Measurements from ENCODE around the gene HAO2. TPM values are rescaled to one million over a fixed set of nuclear protein-coding genes. Genes with fewer than 3 reads are reported as not detected.

Gene HAO2
- total RNA-seq, 1 donor from 2014 or later = not detected

- Mint-ChIP-seq H3K27ac (no peak overlapping the region), H3K4me3 (ENCODE audit: low read depth) (no peak overlapping the region), H3K9me3 (ENCODE audit: low read depth) (no peaks in the 10 kb centered on the region), H3K36me3 (ENCODE audit: insufficient read depth) (no peaks in the 10 kb centered on the region), H3K27me3 (no peaks in the 10 kb centered on the region), H3K4me1 (ENCODE audit: low read depth) (no peaks in the 10 kb centered on the region)
- no peak for DNase-seq (ENCODE audit: low spot score, unreplicated experiment)
- TF ChIP-seq CTCF (IDR thresholded peaks at IDR 0.05; ENCODE audit: unreplicated experiment) = no peak
Measured at GRCh38 chr1:119380304-119380703, 11.7 kb downstream of the HAO2 start.

DNA sequence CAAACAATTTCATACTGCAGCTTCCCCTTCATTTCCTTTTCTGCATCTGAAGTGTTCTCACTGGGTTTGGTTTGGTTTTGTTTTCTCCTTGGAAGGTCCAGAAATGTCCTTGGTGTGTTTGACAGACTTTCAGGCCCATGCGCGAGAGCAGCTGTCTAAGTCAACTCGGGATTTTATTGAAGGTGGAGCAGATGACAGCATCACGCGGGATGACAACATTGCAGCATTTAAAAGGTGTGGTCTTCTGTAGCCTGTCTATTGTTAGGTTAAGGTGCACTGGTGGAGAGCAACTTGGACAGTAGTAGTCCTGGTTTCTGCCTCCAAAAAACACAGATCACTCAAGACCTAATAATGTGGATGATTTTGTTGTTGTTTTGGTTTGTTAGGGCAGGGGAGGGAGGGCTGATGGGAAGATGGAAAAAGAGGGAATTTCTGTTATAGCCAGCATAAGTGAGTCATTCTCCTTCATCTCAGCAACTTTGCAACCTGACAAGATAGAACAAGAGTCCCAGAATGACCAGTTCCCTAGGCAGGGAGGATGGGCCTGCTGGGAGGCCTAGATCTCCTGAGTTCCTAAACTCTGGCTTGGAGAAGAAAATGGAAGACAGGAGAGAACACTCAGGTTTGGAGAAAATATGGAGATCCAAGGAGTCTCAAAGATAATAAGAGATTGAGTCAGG, 12.5 kb downstream of the HAO2 start:
- no peaks in the 10 kb centered on the region for H3K4me1 Mint-ChIP-seq (ENCODE audit: low read depth)
- no peaks in the 10 kb centered on the region for H3K36me3 Mint-ChIP-seq (ENCODE audit: insufficient read depth)
- H3K27me3 Mint-ChIP-seq = no peaks in the 10 kb centered on the region

DNA sequence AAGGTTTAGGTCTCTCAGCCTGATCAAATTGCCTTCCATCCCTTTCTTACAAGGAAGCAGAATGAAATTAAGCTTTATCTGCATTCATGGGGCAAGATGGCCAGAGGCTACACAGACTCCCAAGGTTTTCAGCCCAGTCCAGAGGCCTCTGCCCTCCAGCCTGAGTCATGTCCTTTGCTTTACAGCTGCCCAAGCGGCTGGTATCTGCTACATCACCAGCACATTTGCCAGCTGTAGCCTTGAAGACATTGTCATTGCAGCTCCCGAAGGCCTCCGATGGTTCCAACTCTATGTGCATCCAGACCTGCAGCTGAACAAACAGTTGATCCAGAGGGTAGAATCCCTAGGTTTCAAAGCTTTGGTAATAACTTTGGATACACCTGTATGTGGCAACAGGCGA, 16.0 kb downstream of the HAO2 start:
- Mint-ChIP-seq H3K27me3 (no peaks in the 10 kb centered on the region), H3K4me1 (ENCODE audit: low read depth) (peaks cover 13% of the 10 kb centered on the region), H3K9me3 (ENCODE audit: low read depth) (no peaks in the 10 kb centered on the region), H3K4me3 (ENCODE audit: low read depth) (no peak overlapping the region), H3K36me3 (ENCODE audit: insufficient read depth) (no peaks in the 10 kb centered on the region), H3K27ac (no peak overlapping the region)
- TF ChIP-seq CTCF (IDR thresholded peaks at IDR 0.05; ENCODE audit: unreplicated experiment) = no peak
- no peak for DNase-seq (ENCODE audit: low spot score, unreplicated experiment)

More for the DNA sequence above, 12.5 kb downstream of the HAO2 start:
- no peak for DNase-seq (ENCODE audit: low spot score, unreplicated experiment)
- H3K9me3 Mint-ChIP-seq (ENCODE audit: low read depth) = no peaks in the 10 kb centered on the region
- H3K4me3 Mint-ChIP-seq (ENCODE audit: low read depth) = no peak overlapping the region
- TF ChIP-seq CTCF (IDR thresholded peaks at IDR 0.05; ENCODE audit: unreplicated experiment) = no peak
- no peak overlapping the region for H3K27ac Mint-ChIP-seq

DNA sequence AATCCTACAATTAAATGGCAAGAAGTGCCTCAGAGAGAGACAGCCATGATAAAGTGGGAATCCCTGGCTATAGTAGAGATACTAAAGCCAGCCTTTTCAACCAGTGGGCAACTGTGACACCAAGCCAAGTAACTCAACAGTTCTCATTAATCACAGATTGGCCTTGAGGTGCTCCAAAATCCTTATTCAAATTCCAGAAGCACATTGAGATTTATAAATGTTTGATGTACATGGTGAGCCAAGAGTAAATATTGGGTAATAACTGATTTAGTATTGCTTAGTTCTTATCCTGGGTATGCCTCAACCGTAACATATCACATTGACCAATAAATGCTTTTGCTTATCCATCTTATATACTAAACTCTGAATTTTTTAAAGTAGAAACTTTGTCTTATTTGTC, 17.1 kb downstream of the HAO2 start:
- Mint-ChIP-seq H3K9me3 (ENCODE audit: low read depth) (no peaks in the 10 kb centered on the region), H3K4me1 (ENCODE audit: low read depth) (peaks cover 17% of the 10 kb centered on the region), H3K4me3 (ENCODE audit: low read depth) (no peak overlapping the region), H3K27me3 (no peaks in the 10 kb centered on the region), H3K36me3 (ENCODE audit: insufficient read depth) (no peaks in the 10 kb centered on the region), H3K27ac (no peak overlapping the region)
- no peak for DNase-seq (ENCODE audit: low spot score, unreplicated experiment)
- TF ChIP-seq CTCF (IDR thresholded peaks at IDR 0.05; ENCODE audit: unreplicated experiment) = no peak

DNA sequence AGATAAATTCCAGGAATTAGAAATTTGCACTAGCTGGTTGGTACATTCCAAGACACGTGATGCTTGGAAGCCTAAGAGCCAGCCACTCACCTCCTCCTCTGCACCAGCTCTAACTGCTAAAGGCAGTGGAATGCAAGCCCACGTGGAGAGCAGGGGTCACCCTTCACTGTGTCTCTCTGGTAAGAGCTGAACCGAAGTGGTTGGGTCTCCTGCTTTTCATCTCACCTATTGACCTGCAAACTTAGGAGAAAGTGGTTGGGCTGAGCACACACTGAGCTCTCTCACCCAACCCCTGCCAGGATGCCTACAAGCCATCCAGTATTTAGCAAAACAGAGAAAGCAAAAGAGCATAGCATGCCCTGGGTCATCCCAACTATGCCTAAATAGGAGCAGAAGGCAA, 19.3 kb downstream of the HAO2 start:
- Mint-ChIP-seq H3K4me1 (ENCODE audit: low read depth) (peaks cover 17% of the 10 kb centered on the region), H3K9me3 (ENCODE audit: low read depth) (no peaks in the 10 kb centered on the region), H3K4me3 (ENCODE audit: low read depth) (no peak overlapping the region), H3K36me3 (ENCODE audit: insufficient read depth) (no peaks in the 10 kb centered on the region), H3K27me3 (peaks cover 7% of the 10 kb centered on the region), H3K27ac (no peak overlapping the region)
- TF ChIP-seq CTCF (IDR thresholded peaks at IDR 0.05; ENCODE audit: unreplicated experiment) = no peak
- no peak for DNase-seq (ENCODE audit: low spot score, unreplicated experiment)

Measured in progenitor cell of endocrine pancreas (in vitro differentiated cells).